IMR-90 (cell line): ENCODE results near the gene NHSL1. TPM values are rescaled to one million over a fixed set of nuclear protein-coding genes. Genes with fewer than 3 reads are reported as not detected.

Experiments
- ATAC-seq: fragments of 200-7000 bp; cut with Tn5 transposase; 2 replicates; pipeline ENCODE4 v1.9.1; 2020; ENCODE audit warnings: low read depth, mild to moderate bottlenecking, moderate library complexity
- BruUV-seq: library from RNA; stranded (reverse); fragments of 400-500 nt; replicated peaks from 2 replicates; lab custom pipeline; 2021; lab: Mats Ljungman, UMichigan
- CTCF ChIA-PET: fragments of 300-600 bp; formaldehyde crosslinking; extraction: SDS; loops from one replicate; lab custom pipeline; 2021; ENCODE audit warnings: antibody characterized with exemption; lab: Yijun Ruan, JAX
- POLR2A ChIA-PET: fragments of 300-600 bp; sonication (Branson Sonifier 250); formaldehyde crosslinking; loops from one replicate; lab custom pipeline; 2022; ENCODE audit warnings: antibody characterized with exemption; ENCODE audit not compliant: unreplicated experiment; lab: Charles Lee
- DNase-seq: peaks from one replicate; pipeline ENCODE4 v3.0.0; 2013
- H2AFZ ChIP-seq: replicated peaks from 2 replicates; pipeline ENCODE3; 2013; ENCODE audit warnings: low read length, mild to moderate bottlenecking; ENCODE audit not compliant: poor library complexity
- H2AK5ac ChIP-seq: 2 replicates; pipeline ENCODE4 v1.6.1; 2013; ENCODE audit warnings: low read depth, low read length, inconsistent platforms
- H2AK9ac ChIP-seq: replicated peaks from 2 replicates; pipeline ENCODE3; 2013; ENCODE audit warnings: mild to moderate bottlenecking, low read depth, low read length, moderate library complexity; ENCODE audit not compliant: poor library complexity
- H2BK120ac ChIP-seq: 2 replicates; pipeline ENCODE4 v1.6.1; 2013; ENCODE audit warnings: low read depth, low read length, inconsistent platforms
- H2BK15ac ChIP-seq: 3 replicates; pipeline ENCODE4 v1.6.1; 2013; ENCODE audit warnings: low read depth, low read length, inconsistent platforms
- H2BK20ac ChIP-seq: 2 replicates; pipeline ENCODE4 v1.6.1; 2013; ENCODE audit warnings: low read depth, mild to moderate bottlenecking, inconsistent platforms, low read length, moderate library complexity
- H2BK5ac ChIP-seq: 2 replicates; pipeline ENCODE4 v1.6.1; 2013; ENCODE audit warnings: mild to moderate bottlenecking, low read depth, low read length, inconsistent platforms; ENCODE audit not compliant: poor library complexity, severe bottlenecking
- H3K14ac ChIP-seq: replicated peaks from 2 replicates; pipeline ENCODE4 v1.6.1; 2013; ENCODE audit warnings: low read depth, low read length, inconsistent platforms
- H3K18ac ChIP-seq: 2 replicates; pipeline ENCODE4 v1.6.1; 2013; ENCODE audit warnings: low read depth, low read length, control low read depth
- H3K23ac ChIP-seq: 2 replicates; pipeline ENCODE4 v1.6.1; 2013; ENCODE audit warnings: low read depth, low read length, inconsistent platforms
- H3K27ac ChIP-seq: 2 replicates; pipeline ENCODE4 v1.5.1; 2013; ENCODE audit warnings: mild to moderate bottlenecking, control low read depth, low read length; ENCODE audit not compliant: insufficient read depth
- H3K27me3 ChIP-seq: 2 replicates; pipeline ENCODE4 v1.6.1; 2013; ENCODE audit warnings: low read length; ENCODE audit not compliant: control insufficient read depth, insufficient read depth
- H3K36me3 ChIP-seq: 2 replicates; pipeline ENCODE4 v1.6.1; 2013; ENCODE audit warnings: low read length, mixed read lengths; ENCODE audit not compliant: control insufficient read depth, insufficient read depth
- H3K4ac ChIP-seq: 2 replicates; pipeline ENCODE4 v1.6.1; 2013; ENCODE audit warnings: low read depth, low read length, inconsistent platforms
- H3K4me1 ChIP-seq: 2 replicates; pipeline ENCODE4 v1.6.1; 2013; ENCODE audit warnings: low read length, mixed read lengths; ENCODE audit not compliant: control insufficient read depth, insufficient read depth
- H3K4me2 ChIP-seq: 2 replicates; pipeline ENCODE4 v1.6.1; 2013; ENCODE audit warnings: low read depth, mild to moderate bottlenecking, control low read depth, low read length, moderate library complexity
- H3K4me3 ChIP-seq: 2 replicates; pipeline ENCODE4 v1.5.1; 2013; ENCODE audit warnings: low read depth, mild to moderate bottlenecking, control low read depth, low read length, moderate library complexity; ENCODE audit not compliant: insufficient read depth
- H3K56ac ChIP-seq: 2 replicates; pipeline ENCODE4 v1.6.1; 2013; ENCODE audit warnings: low read length, inconsistent platforms; ENCODE audit not compliant: insufficient read depth; ENCODE audit errors: extremely low read depth
- H3K79me1 ChIP-seq, 2 experiments: 2 replicates each; pipeline ENCODE4 v1.6.1; 2013; ENCODE audit warnings: low read length in 2 of 2, inconsistent platforms in 1 of 2, low read depth in 1 of 2
- H3K9ac ChIP-seq: 2 replicates; pipeline ENCODE4 v1.6.1; 2013; ENCODE audit warnings: low read depth, low read length, control low read depth
- H3K9me1 ChIP-seq: 2 replicates; pipeline ENCODE4 v1.6.1; 2013; ENCODE audit warnings: low read length, inconsistent platforms; ENCODE audit not compliant: insufficient read depth
- H3K9me3 ChIP-seq: 2 replicates; pipeline ENCODE4 v1.6.1; 2013; ENCODE audit warnings: low read length; ENCODE audit not compliant: control insufficient read depth, insufficient read depth
- H4K20me1 ChIP-seq: 2 replicates; pipeline ENCODE4 v1.6.1; 2013; ENCODE audit warnings: low read length, inconsistent platforms; ENCODE audit not compliant: insufficient read depth
- H4K5ac ChIP-seq: 2 replicates; pipeline ENCODE4 v1.6.1; 2013; ENCODE audit warnings: mild to moderate bottlenecking, low read depth, low read length, control low read depth
- H4K8ac ChIP-seq, 2 experiments: 2 replicates each; pipeline ENCODE4 v1.6.1; 2013; ENCODE audit warnings: low read depth in 2 of 2, low read length in 2 of 2, control low read depth in 1 of 2, inconsistent platforms in 1 of 2
- H4K91ac ChIP-seq: 2 replicates; pipeline ENCODE4 v1.6.1; 2013; ENCODE audit warnings: low read depth, low read length, inconsistent platforms; ENCODE audit not compliant: insufficient read depth
- BHLHE40 ChIP-seq: fragments of 150-350 bp; IDR thresholded peaks from 2 replicates; pipeline ENCODE4 v1.6.1; 2016; ENCODE audit warnings: mild to moderate bottlenecking, low read depth, low read length
- CEBPB ChIP-seq: IDR thresholded peaks from 2 replicates; pipeline ENCODE4 v1.6.1; 2012; ENCODE audit warnings: low read depth, low read length, improper control_type of control experiment
- CHD1 ChIP-seq: IDR thresholded peaks from 2 replicates; pipeline ENCODE4 v1.6.1; 2012; ENCODE audit warnings: low read depth, low read length, improper control_type of control experiment
- CTCF ChIP-seq: conservative IDR thresholded peaks from 2 replicates; pipeline ENCODE4 v1.5.1; 2012; ENCODE audit warnings: mild to moderate bottlenecking, low read depth, low read length, improper control_type of control experiment
- ELK1 ChIP-seq: fragments of 150-350 bp; IDR thresholded peaks from 2 replicates; pipeline ENCODE4 v1.6.1; 2016; ENCODE audit warnings: low read depth, mild to moderate bottlenecking, low read length, moderate library complexity, borderline replicate concordance
- MAFK ChIP-seq: IDR thresholded peaks from 2 replicates; pipeline ENCODE4 v1.6.1; 2012; ENCODE audit warnings: low read depth, low read length, improper control_type of control experiment
- MAZ ChIP-seq: IDR thresholded peaks from 2 replicates; pipeline ENCODE4 v1.6.1; 2012; ENCODE audit warnings: low read depth, mild to moderate bottlenecking, low read length, improper control_type of control experiment, moderate library complexity, borderline replicate concordance
- MXI1 ChIP-seq: IDR thresholded peaks from 2 replicates; pipeline ENCODE4 v1.6.1; 2012; ENCODE audit warnings: low read depth, mild to moderate bottlenecking, low read length, moderate library complexity, borderline replicate concordance
- NFE2L2 ChIP-seq: fragments of 150-350 bp; IDR thresholded peaks from 2 replicates; pipeline ENCODE4 v1.6.1; 2016; ENCODE audit warnings: low read depth, mild to moderate bottlenecking, low read length
- POLR2A ChIP-seq: IDR thresholded peaks from 2 replicates; pipeline ENCODE4 v1.6.1; 2012; ENCODE audit warnings: mild to moderate bottlenecking, low read depth, low read length
- RAD21 ChIP-seq: IDR thresholded peaks from 2 replicates; pipeline ENCODE4 v1.6.1; 2012; ENCODE audit warnings: low read length, improper control_type of control experiment
- RCOR1 ChIP-seq: IDR thresholded peaks from 2 replicates; pipeline ENCODE4 v1.6.1; 2012; ENCODE audit warnings: mild to moderate bottlenecking, low read length, improper control_type of control experiment; ENCODE audit not compliant: insufficient replicate concordance
- RFX5 ChIP-seq: IDR thresholded peaks from 2 replicates; pipeline ENCODE4 v1.8.0; 2012; ENCODE audit warnings: low read depth, mild to moderate bottlenecking, low read length, moderate library complexity
- SMC3 ChIP-seq: fragments of 150-350 bp; IDR thresholded peaks from 2 replicates; pipeline ENCODE4 v1.6.1; 2016; ENCODE audit warnings: low read depth, mild to moderate bottlenecking, antibody characterized with exemption, low read length, moderate library complexity
- USF2 ChIP-seq: fragments of 150-350 bp; IDR thresholded peaks from 2 replicates; pipeline ENCODE4 v1.6.1; 2017; ENCODE audit warnings: mild to moderate bottlenecking, antibody characterized with exemption, low read length, low read depth
- WGBS, 2 experiments: methylation state at CpG; one replicate each; pipeline versions ENCODE4 v1.1.5 to v1.1.7; 2013; ENCODE audit warnings: missing lambda C conversion rate in 2 of 2; ENCODE audit not compliant: insufficient read length in 1 of 2; ENCODE audit errors: extremely low coverage in 2 of 2; 5-methylcytosine and 5-hydroxymethylcytosine counted together
- dilution Hi-C: fragments of 300-500 bp; cut with HindIII; formaldehyde crosslinking; loops from one replicate; pipeline ENCODE4 v1.14.3; 2018; ENCODE audit warnings: low sequenced_read_pairs; ENCODE audit not compliant: unreplicated experiment
- in situ Hi-C: fragments of 300-500 bp; cut with MboI; formaldehyde crosslinking; loops from 3 replicates; pipeline ENCODE4 v1.14.3; 2019; ENCODE audit warnings: low sequenced_read_pairs, inconsistent platforms, mixed read lengths
- intact Hi-C: fragments of 100-400 bp; cut with micrococcal nuclease; formaldehyde crosslinking; loops from 2 replicates; pipeline ENCODE4 v1.10.0; 2022
- polyA plus RNA-seq, 3 experiments: library from polyadenylated mRNA; depleted of rRNA; stranded (reverse); fragments of >200 nt; gene quantifications; 2 replicates each; pipeline ENCODE4 v1.2.3, GENCODE V29; 2012; ENCODE audit warnings: low replicate concordance in 1 of 3
- total RNA-seq: library from RNA; depleted of rRNA; stranded (reverse); fragments of >200 nt; gene quantifications from 2 replicates; pipeline ENCODE4 v1.2.3, GENCODE V29; 2012

NHSL1 gene
- total and polyA plus RNA-seq, 2 of the 4 experiments (the other 2 are of a cell fraction), result 5.6 to 7.2 TPM

GRCh38 chr6:138464085-138464484, 35.2 kb downstream of the NHSL1 start:
- no peak overlapping the region for H2BK15ac ChIP-seq
- no peaks in the 10 kb centered on the region for H3K9me3 ChIP-seq
- peak overlapping the region; percentile 54 for H2AFZ ChIP-seq
- no peak overlapping the region for H3K14ac ChIP-seq
- ATAC-seq, result no peak
- ChIA-PET CTCF (no interaction called here), POLR2A (no interaction called here)
- H4K5ac ChIP-seq, result 0 out of 2 replicates have a peak overlapping the region, but pooled peaks have one; percentile 24
- no peak overlapping the region for H3K23ac ChIP-seq
- WGBS, 2 experiments, result 87% methylated on average over 6 of the region's 20 CpGs; no CpG with 5 or more reads in 1 of the 2 experiments
- peak overlapping the region; percentile 51 for H2AK5ac ChIP-seq
- 0 out of 4 replicates have a peak overlapping the region, but pooled peaks of 1 of the 2 experiments have one; percentile 27 for H4K8ac ChIP-seq
- H4K20me1 ChIP-seq, result no peaks in the 10 kb centered on the region
- H3K4me2 ChIP-seq, result no peak overlapping the region
- DNase-seq, result no peak
- H2BK120ac ChIP-seq, result no peak overlapping the region; the same call in 1 of the 2 replicates
- in situ Hi-C loops (no loop called here), dilution Hi-C loops (no loop called here), intact Hi-C loops (no loop called here)
- no peak overlapping the region for H3K27ac ChIP-seq
- no peaks in the 10 kb centered on the region for H3K36me3 ChIP-seq
- no TSS peak for BruUV-seq
- no peak overlapping the region; the same call in 1 of the 2 replicates for H3K4ac ChIP-seq
- peaks cover 0 to 18% of the 10 kb centered on the region in 2 experiments; a peak in 3 of 4 replicates for H3K79me1 ChIP-seq
- H2BK20ac ChIP-seq, result no peak overlapping the region
- H3K9me1 ChIP-seq, result peaks cover 10% of the 10 kb centered on the region
- peak overlapping the region; percentile 62 for H2BK5ac ChIP-seq
- peaks cover 8% of the 10 kb centered on the region; the same call in 1 of the 2 replicates for H3K4me1 ChIP-seq
- H3K27me3 ChIP-seq, result no peaks in the 10 kb centered on the region
- no peak overlapping the region for H3K18ac ChIP-seq
- H3K9ac ChIP-seq, result no peak overlapping the region
- H2AK9ac ChIP-seq, result peak overlapping the region; percentile 75
- peak overlapping the region; percentile 48; the same call in 1 of the 2 replicates for H4K91ac ChIP-seq
- TF ChIP-seq RCOR1, result no peak
- TF ChIP-seq MAZ, result no peak
- no peak for TF ChIP-seq POLR2A
- no peak for TF ChIP-seq ELK1
- TF ChIP-seq NFE2L2, result no peak
- no peak for TF ChIP-seq CEBPB
- TF ChIP-seq MXI1, result no peak
- TF ChIP-seq USF2, result no peak
- TF ChIP-seq SMC3, result no peak
- TF ChIP-seq MAFK, result no peak
- TF ChIP-seq CHD1, result no peak
- no peak for TF ChIP-seq RFX5
- no peak for TF ChIP-seq CTCF
- no peak for TF ChIP-seq BHLHE40
- no peak for TF ChIP-seq RAD21
- no peak overlapping the region for H3K56ac ChIP-seq
- H3K4me3 ChIP-seq, result no peak overlapping the region
